Umbilical cord (tissue), 2 donors: Measurements from ENCODE around the gene LRP5. TPM values are rescaled to one million over a fixed set of nuclear protein-coding genes. Genes with fewer than 3 reads are reported as not detected.
"Not testable (repeated sequence)": the region's sequence is repeated elsewhere in the genome, so short reads cannot be mapped to it uniquely, and the experiment has no call there.

ENCODE experiments used
- DNase-seq: peaks from one replicate; pipeline ENCODE4 v3.0.0-alpha.2; 2015; ENCODE audit warnings: low spot score
- total RNA-seq: library from RNA; depleted of rRNA; stranded (reverse); fragments of >200 nt; gene quantifications from one replicate; pipeline ENCODE4 v1.2.3, GENCODE V29; 2014; ENCODE audit warnings: low replicate concordance; ENCODE audit not compliant: insufficient read depth

LRP5 gene
- total RNA-seq, 1 donor from 2014 or later, result 50.6 TPM

GRCh38 chr11:68440224-68440623, 127.8 kb downstream of the LRP5 start:
- peak; percentile 39 for DNase-seq

GRCh38 chr11:68441466-68442230, 129.3 kb downstream of the LRP5 start:
- no peak for DNase-seq

DNA sequence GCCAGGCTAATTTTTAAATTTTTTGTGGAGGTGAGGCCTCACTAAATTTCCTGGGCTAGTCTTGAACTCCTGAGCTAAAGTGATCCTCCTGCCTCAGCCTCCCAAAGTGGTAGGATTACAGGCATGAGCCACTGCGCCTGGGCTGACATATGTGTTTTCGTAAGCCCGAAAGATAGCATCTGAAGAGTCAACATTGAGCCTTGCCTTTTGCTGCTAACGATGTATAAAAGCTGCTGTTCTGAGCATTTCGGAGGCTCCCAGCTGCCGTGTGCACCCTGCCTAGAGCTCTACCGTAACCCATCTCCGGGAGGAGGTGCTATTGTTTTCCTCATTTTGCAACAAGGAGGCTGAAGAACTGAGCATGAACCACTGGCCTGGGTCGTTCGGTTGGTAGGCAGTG, 130.0 kb downstream of the LRP5 start:
- no peak for DNase-seq

GRCh38 chr11:68444566-68444965, 132.2 kb downstream of the LRP5 start:
- no peak for DNase-seq

DNA sequence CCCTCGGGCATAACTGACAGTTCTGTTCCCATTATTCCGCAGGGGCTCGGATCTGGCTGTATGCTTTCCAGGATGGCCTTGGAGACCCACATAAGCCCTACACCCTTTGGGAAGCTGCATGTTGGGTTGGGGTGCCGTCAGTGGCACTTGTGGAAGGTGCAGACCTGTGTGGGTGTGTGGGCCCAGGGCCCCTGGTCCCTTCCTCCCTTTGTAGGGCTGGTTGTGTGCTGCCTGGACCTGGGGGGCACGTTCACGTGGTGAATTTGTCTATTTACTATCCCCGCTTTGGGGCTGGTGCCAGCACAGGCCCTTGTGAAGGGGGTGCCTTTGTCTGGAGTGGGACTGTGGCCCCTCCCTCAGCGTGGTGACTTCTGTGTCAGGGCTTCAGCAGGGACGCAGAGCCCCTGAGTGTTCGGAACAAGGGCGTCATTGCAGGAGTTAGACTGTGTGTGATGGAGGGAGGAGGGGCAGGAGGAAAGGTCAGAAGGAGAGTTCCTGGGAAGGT, 133.2 kb downstream of the LRP5 start:
- DNase-seq, result no peak

DNA sequence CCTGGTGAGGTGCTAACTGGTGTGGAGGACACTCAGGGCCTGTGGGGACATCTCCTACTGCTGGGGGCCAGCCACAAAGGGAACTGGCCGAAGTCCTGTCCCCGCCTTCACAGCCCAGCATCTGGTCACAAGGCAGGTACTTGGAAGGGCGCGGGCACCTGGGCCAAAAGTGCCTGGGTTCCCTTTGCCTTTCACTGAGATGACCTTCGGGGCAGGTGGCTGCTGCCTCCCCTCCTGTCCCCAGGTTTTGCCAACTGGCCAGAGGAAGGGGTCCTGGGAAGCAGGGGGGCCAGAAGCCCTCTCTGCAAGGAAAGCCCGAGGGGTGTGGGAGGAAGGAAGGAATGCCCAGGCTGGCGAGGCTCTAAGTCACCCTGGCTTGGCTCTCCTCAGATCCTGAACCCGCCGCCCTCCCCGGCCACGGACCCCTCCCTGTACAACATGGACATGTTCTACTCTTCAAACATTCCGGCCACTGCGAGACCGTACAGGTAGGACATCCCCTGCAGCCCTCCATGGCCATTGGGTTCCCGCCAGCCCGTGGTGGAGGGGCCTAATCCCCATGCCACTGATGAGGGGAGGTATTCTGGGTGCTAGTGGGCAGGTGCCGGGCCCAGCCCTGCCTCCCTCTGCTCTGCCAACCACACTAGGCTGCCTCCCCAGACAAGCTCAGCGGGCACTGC, 133.8 kb downstream of the LRP5 start:
- no peak for DNase-seq

GRCh38 chr11:68447015-68447801, 134.8 kb downstream of the LRP5 start:
- DNase-seq, result peak; percentile 63

DNA sequence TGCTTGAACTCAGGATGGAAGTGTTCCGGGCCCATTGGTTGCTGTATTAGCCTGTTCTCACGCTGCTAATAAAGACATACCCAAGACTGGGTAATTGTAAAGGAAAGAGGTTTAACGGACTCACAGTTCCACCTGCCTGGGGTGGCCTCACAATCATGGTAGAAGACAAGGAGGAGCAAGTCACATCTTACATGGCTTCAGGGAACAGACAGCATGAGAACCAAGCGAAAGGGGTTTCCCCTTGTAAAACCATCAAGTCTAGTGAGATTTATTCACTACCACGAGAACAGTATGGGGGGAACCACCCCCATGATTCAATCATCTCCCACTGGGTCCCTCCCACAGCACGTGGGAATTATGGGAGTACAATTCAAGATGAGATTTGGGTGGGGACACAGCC, 135.5 kb downstream of the LRP5 start:
- DNase-seq, result not testable (repeated sequence)

DNA sequence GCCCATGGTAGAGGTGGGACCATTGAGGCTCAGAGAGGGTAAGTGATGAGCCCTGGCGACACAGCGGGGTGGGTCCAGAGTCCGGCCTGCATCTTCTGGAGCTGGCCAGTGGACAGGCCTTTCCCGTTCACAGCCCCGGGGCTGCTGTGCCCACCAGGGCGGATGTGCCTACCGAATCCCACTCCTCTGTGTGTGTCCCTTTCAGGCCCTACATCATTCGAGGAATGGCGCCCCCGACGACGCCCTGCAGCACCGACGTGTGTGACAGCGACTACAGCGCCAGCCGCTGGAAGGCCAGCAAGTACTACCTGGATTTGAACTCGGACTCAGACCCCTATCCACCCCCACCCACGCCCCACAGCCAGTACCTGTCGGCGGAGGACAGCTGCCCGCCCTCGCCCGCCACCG, 136.2 kb downstream of the LRP5 start:
- no peak for DNase-seq

DNA sequence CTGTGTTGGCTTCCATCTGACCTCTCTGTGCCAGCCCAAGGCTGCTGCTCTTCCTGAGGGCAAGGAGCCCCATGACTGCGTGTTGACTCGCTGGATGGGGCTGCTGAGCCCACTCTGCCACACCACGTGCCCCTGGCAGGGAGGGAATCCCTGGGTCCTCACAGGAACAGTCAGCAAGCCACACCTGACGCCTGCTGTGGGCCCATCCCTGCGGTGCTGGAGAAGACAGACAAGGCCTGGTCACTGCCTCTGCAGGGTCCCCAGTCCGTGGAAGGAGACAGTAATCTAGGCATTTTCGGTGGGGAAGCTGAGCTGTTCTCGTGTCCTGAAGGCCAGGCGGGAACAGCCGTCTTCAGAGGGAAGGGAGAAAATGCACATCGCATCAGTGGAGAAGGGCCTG, 137.6 kb downstream of the LRP5 start:
- no peak for DNase-seq

GRCh38 chr11:68450711-68451110, 138.3 kb downstream of the LRP5 start:
- DNase-seq, result no peak

DNA sequence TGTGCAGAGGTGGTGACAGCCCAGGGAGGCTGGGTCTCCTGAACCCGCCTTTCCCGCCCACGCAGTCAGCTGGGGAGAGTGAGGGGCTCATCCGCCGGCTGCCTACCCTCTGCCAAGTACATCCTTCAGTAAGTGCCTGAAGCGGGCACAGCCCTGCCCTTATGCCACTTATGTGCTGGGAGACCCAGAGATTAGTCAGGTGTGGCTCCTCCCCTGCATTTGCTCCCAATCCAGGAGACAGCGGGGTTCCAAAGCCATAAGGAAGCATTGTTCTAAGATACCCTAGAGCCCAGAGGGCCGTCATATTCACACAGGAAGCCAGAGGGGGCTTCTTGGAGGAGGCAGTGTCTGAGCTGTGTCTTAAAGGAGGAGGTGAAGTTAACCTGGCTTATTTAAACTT, 142.4 kb downstream of the LRP5 start:
- DNase-seq, result no peak

DNA sequence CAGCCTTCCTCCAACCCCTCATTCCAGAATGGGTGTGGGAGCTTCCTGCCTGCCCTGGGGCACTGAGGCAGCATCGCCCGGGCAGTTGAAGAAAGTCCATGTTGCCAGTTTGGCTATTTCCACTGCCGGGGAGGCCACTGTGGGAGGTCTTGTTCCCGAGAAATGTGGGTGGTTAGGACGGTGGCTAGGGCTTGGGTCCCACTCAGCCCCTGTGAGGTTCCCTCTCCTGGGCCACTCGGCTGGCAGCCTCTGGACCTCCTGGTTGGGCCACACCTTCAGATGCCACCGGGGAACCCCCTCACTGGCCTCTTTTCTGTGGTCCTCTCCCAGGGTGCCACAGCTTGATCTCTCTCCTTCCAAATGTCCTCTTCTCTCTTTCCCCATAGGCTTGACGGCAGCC, 143.1 kb downstream of the LRP5 start:
- no peak for DNase-seq

- no peak for DNase-seq
These were observed 145.0 kb downstream of the LRP5 start for GRCh38 chr11:68457216-68457897.

GRCh38 chr11:68457898-68458249, 145.5 kb downstream of the LRP5 start:
- no peak for DNase-seq

DNA sequence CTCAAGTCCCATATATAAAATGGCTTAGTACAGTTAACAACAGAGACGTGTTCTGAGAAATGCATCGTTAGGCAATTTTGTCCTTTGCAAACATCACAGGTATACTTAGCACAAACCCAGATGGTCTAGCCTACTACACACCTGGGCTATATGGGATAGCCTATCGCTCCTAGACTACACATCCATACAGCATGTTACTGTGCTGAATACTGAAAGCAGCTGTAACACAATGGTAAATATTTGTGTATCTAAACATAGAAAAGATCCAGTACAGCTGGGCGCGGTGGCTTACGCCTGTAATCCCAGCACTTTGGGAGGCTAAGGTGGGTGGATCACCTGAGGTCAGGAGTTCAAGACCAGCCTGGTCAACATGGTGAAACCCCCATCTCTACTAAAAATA, 145.9 kb downstream of the LRP5 start:
- DNase-seq, result not testable (repeated sequence)

DNA sequence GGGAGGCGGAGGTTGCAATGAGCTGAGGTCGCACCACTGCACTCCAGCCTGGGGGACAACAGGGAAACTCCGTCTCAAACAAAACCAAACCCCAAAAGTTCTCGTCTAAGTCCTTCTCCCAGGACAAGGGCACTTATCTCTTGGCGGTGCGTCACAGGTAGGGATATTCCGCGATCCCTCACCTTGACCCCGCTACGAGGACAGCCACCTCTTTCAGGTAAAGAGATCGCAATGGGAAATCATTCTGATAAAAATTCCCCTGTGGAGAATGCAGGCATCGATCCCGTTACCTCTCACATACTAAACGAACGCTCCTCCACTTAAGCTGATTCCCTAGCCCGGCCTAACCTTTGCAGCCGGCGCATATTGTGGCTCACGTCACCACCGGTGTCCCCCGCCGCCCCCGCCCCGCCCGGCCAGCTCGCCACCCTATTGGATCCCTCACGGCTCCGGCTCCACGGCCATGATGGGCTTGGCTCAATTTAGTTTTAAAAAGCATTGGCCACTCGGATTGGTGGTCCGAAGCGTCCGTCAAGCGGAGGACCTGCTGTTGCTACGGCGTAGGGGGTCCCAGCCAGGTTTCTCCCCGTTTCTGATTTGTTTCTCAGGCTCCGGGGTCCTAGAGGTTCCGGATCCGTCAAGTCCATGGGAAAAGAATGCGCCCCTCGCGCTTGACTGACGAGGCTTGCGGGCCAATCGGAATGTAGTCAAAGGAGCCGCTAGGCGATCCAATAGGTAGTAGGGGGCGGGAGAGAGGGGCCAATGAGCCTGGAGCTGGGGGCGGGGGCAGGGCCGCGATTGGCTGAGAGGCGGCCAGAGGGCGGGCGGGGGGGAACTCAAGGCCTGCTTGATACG, 147.7 kb downstream of the LRP5 start:
- peak; percentile 100 for DNase-seq

DNA sequence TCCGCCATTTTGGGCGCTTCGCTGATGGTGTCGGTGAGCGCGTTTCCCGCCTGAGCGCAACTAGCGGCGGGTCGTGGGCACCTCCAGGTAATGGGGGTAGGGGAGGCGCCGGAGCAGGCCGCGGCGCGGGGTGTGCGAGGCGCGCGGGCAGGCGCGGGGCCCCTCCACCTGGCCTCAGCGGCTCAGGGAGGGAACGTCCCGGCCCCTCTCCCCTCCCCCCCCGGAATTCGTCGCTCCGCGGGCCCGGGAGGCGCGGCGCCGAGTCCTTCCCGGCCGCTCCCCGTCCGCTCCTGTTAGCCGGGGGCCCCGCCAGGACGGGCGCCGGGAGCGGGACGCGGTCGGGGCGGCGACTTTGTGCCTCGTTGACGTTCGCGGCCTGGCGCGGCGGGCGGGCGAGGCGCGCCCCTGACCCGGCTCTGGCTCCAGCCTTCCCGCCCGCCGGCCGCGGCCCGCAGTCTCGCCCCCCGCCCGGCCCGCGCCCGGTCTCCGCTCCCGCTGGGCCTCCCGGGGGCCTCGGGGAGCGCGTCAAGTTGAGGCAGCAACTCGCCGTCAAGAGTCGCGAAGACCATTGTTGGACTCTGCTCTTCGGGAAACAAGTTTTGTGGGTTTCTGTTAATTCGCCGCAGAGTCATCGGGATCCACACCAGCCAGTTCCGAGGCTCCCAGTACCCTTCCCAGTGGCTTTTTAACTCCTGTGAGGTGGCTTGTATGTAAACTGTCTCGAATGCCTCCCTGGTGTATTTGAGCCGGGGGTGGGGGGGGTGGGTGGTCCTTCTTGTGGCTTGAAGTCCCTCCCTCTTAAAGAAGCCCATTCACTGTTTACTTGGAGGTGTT, 148.6 kb downstream of the LRP5 start, which contains the start of gene PPP6R3:
PPP6R3 (plus strand) TSS at position 12 of the 834 bp plus-strand sequence. CDS start 76,913 bp downstream, outside the sequence.
- peak; percentile 35 for DNase-seq

- DNase-seq, result no peak
These were observed 149.2 kb downstream of the LRP5 start for GRCh38 chr11:68461575-68461917.

DNA sequence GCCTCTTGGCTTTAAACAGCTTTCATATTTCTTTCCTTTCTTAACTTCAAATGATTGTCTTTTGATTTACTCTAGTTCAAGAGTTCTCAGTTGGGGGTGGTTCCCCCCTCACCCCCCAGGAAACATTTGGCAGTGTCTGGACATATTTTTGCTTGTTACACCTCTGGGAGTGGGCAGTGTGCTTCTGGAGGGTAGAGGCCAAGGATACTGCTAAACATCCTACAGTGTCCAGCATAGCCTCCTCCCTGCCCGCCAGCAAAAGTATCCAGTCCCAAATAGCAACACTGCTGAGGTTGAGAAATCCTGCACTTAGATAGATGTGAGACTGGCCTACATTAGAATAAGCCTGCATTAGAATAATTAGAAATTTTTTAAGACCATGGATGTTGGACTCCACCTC, 151.3 kb downstream of the LRP5 start:
- no peak for DNase-seq
